Activated T-helper 17 cell treated with anti-CD3 and anti-CD28 coated beads, Interleukin-2, amount 50 U/mL, for 72 hours (primary cell): Measurements from ENCODE around the gene DOK5. TPM values are rescaled to one million over a fixed set of nuclear protein-coding genes. Genes with fewer than 3 reads are reported as not detected.
"Not testable (repeated sequence)": the region's sequence is repeated elsewhere in the genome, so short reads cannot be mapped to it uniquely, and the experiment has no call there.

Source experiments
- ATAC-seq: fragments of 150-1000 bp; cut with Tn5 transposase; replicated peaks from 2 replicates; pipeline ENCODE4 v1.10.0; 2021; ENCODE audit warnings: mild to moderate bottlenecking, moderate library complexity
- H3K27ac Mint-ChIP-seq: one replicate; pipeline ENCODE4 v1.8.0; 2022; ENCODE audit warnings: mixed read lengths
- H3K27me3 Mint-ChIP-seq: one replicate; pipeline ENCODE4 v1.8.0; 2022; ENCODE audit warnings: mixed read lengths
- H3K36me3 Mint-ChIP-seq: one replicate; pipeline ENCODE4 v1.8.0; 2022; ENCODE audit warnings: low read depth, mild to moderate bottlenecking, mixed read lengths
- H3K4me1 Mint-ChIP-seq: one replicate; pipeline ENCODE4 v1.8.0; 2022; ENCODE audit warnings: mixed read lengths
- H3K4me3 Mint-ChIP-seq: one replicate; pipeline ENCODE4 v1.8.0; 2022; ENCODE audit warnings: mild to moderate bottlenecking, mixed read lengths
- H3K9me3 Mint-ChIP-seq: one replicate; pipeline ENCODE4 v1.8.0; 2022; ENCODE audit warnings: mixed read lengths
- total RNA-seq, 2 donors: library from RNA; stranded (reverse); gene quantifications; one replicate each; pipeline ENCODE4 v1.2.3, GENCODE V29; 2022

The DOK5 gene
- total RNA-seq, 2 donors from 2014 or later = 0.32 TPM

DNA sequence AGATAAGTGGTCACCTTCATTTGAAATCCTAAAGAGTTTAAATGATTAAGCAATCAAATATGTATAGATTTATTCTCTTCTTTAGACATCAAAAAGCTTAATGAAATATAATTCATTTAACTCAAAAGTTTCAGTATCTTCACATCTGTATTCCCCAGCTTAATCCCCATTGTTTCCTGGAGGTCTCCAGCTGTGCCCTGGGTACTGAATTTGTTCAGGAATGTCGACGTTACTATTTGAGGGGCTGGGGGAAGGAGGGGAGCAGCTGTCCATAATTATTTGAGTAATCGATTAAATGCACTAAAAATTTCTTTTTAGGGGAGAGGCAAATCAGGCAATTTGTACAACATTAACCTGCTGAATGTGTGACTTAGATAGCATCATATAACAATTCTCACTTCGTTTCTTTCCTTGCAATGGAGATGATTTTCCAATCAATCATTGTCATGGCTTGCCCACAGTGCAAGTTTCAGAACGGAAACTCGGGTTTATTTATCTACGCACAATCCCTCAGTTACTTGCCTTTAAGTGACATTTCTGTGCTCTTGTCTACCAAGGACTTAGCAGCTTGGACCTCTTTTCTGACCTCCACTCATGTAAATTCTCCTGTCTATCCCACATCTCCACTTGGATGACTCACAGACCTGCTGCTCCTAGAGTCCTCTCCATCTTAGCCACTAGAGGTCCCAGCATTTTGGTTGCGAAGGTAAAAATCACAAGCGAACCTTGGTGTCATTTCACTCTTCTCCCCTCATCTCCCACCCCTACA, 3.9 kb downstream of the DOK5 start:
- Mint-ChIP-seq H3K4me3 (no peak overlapping the region), H3K27me3 (peaks cover 46% of the 10 kb centered on the region), H3K27ac (no peak overlapping the region), H3K36me3 (no peaks in the 10 kb centered on the region), H3K9me3 (peaks cover 3% of the 10 kb centered on the region), H3K4me1 (no peaks in the 10 kb centered on the region)
- ATAC-seq = no peak

DNA sequence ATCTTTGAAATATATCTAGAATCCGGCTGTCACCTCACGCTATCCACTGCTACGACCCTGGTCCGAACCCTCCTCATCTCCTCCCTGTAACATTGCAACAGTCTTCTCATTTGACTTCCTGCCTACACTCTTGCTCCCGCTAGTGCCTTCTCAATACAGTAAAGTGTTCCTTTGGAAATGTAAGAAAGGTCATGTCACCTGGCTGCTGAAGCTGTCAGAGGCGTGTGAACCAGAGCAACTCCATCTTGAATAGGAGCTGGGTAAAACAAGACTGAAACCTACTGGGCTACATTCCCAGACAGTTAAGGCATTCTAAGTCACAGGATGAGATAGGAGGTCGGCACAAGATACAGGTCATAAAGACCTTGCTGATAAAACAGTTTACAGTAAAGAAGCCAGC, 4.5 kb downstream of the DOK5 start:
- not testable (repeated sequence) for H3K9me3 Mint-ChIP-seq, H3K4me3 Mint-ChIP-seq, H3K36me3 Mint-ChIP-seq, H3K27ac Mint-ChIP-seq, H3K4me1 Mint-ChIP-seq, ATAC-seq
- H3K27me3 Mint-ChIP-seq = peaks cover 40% of the 10 kb centered on the region

DNA sequence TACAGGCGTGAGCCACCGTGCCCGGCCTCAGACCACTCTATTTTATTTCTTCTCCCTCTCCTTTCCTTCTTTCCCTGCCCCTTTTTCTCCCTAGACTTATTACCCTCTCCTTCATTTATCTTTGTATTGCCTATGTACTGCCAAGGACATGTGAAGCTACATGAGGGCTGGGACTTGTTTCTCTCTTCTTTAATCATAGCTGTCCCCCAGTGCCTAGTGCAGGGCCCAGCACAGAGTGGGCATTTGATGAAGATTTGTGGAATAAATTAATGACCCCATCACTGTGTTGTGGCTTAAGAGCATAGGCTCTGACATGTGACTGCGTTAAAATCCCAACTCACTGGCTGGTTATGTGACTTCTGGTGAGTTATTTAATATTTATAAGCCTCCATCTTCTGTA, 6.0 kb downstream of the DOK5 start:
- no peak for ATAC-seq
- no peaks in the 10 kb centered on the region for H3K4me1 Mint-ChIP-seq
- no peaks in the 10 kb centered on the region for H3K36me3 Mint-ChIP-seq
- H3K4me3 Mint-ChIP-seq = no peak overlapping the region
- no peak overlapping the region for H3K27ac Mint-ChIP-seq
- H3K9me3 Mint-ChIP-seq = no peaks in the 10 kb centered on the region
- H3K27me3 Mint-ChIP-seq = peaks cover 33% of the 10 kb centered on the region

DNA sequence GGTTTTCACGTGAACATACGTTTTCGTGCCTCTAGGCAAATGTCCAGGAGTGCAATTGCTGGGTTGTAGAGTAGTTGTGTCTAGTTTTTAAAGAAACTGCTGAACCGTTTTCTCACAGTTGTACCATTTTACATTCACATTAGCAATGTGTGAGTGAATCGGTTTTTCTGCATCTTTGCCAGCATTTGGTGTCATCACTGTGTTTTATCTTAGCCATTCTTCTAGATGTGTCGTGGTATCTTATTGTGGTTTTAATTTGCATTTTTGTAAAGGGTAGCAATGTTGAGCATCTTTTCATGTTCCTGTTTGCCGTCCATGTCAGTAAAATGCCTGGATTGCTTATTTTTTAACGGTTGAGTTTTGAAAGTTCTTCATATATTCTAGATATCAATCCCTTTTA, 10.2 kb downstream of the DOK5 start:
- Mint-ChIP-seq H3K36me3 (no peaks in the 10 kb centered on the region), H3K27ac (no peak overlapping the region)

DNA sequence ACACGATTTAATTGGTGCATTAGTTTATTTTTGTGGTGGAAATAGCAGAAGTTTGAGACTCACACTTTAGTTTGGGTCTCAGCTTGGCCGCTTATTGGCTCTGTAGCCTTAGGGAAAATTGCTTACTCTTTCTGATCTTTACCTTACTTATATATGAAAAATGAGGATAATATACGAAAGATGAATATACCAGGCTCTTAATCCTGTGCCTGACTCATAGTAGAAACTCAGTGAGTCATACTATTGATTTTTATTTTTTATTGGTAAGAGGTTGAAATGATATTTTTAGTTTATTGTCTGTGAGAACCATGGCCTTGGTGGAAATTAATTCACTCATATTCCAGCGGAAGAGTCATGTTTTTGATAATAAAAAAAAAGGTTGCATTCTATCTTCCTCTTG, 11.2 kb downstream of the DOK5 start:
- no peak for ATAC-seq
- Mint-ChIP-seq H3K27me3 (peaks cover 5% of the 10 kb centered on the region), H3K36me3 (no peaks in the 10 kb centered on the region), H3K9me3 (peaks cover 5% of the 10 kb centered on the region), H3K4me3 (no peak overlapping the region), H3K27ac (no peak overlapping the region), H3K4me1 (no peaks in the 10 kb centered on the region)

More for the DNA sequence above, 10.2 kb downstream of the DOK5 start:
- ATAC-seq = no peak
- no peaks in the 10 kb centered on the region for H3K4me1 Mint-ChIP-seq
- no peaks in the 10 kb centered on the region for H3K9me3 Mint-ChIP-seq
- H3K4me3 Mint-ChIP-seq = no peak overlapping the region
- H3K27me3 Mint-ChIP-seq = peaks cover 7% of the 10 kb centered on the region

DNA sequence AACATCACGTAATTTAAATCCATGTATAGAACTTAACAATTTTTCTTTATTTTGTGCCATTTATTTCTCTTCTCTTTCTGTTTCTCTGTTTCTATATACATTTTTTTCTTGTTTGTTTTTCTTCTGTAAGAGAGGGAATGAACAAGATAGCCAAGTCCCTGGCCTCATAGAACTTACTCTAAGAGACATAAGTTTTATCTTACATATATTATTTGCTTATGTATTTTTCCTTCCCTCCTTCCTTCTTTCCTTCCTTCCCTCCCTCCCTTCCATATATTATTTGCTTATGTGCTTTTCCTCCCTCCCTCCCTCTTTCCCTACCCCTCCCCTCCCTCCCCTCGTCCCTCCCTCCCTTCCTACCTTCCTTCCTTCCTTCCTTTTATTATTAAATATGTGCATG, 13.0 kb downstream of the DOK5 start:
- Mint-ChIP-seq H3K4me1 (no peaks in the 10 kb centered on the region), H3K9me3 (peaks cover 5% of the 10 kb centered on the region), H3K27me3 (peaks cover 9% of the 10 kb centered on the region), H3K36me3 (no peaks in the 10 kb centered on the region), H3K27ac (no peak overlapping the region), H3K4me3 (no peak overlapping the region)
- no peak for ATAC-seq

DNA sequence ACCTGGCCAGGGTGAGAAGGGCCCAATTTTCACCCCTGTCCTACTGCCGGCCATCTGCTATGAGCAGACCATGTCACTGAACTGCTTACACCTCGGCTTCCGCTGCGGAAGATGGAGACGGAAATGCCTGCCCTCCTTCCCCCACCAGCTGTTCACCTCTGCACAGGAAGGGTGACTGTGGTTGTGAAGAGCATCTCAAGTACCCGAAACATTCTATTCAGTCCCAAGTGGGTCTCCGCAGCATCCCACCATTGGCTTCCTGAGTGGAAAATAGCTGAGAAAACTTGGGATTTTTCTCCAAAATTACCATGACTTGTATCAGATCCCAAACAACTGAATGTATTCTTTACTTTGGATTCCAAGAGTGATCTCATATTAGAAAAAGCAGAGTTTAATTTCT, 16.1 kb downstream of the DOK5 start:
- H3K36me3 Mint-ChIP-seq = no peaks in the 10 kb centered on the region
- ATAC-seq = no peak
- H3K27ac Mint-ChIP-seq = no peak overlapping the region
- peaks cover 9% of the 10 kb centered on the region for H3K27me3 Mint-ChIP-seq
- no peak overlapping the region for H3K4me3 Mint-ChIP-seq
- peaks cover 5% of the 10 kb centered on the region for H3K9me3 Mint-ChIP-seq
- no peaks in the 10 kb centered on the region for H3K4me1 Mint-ChIP-seq

DNA sequence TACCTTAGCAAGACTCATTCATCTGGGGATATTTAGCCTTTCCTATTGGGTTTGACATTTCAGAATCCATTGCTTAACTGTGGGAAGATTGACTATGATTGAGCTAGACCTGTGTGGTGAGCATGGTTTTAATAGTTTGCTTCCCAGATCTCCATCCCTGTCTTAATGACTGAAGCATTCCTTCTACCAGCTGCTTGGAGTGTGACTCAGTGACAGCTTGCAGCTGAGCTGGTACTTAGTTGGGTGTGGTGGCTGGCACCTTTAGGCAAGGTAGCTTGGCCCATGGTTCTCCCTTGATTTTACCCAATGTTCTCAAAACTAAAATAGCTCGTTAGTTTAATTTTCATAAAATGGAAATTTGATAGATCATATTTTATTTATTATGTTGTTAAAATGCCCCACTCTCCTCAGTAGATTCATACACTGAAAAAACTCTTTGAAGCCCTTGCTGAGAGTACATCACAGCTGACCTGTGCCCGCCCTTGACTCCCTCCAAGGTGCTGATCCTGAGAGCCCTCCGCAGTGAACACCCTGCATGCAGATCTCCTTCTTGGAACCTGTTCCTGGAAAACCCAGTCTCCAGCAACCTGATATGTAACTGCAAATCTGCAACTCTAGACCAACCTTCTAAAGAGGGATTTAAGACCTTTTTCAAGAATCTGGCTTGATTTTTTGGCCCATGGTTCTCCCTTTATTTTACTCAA, 19.1 kb downstream of the DOK5 start:
- Mint-ChIP-seq H3K27me3 (peaks cover 9% of the 10 kb centered on the region), H3K27ac (no peak overlapping the region), H3K36me3 (no peaks in the 10 kb centered on the region), H3K4me3 (no peak overlapping the region), H3K4me1 (no peaks in the 10 kb centered on the region), H3K9me3 (peaks cover 5% of the 10 kb centered on the region)
- ATAC-seq = no peak

DNA sequence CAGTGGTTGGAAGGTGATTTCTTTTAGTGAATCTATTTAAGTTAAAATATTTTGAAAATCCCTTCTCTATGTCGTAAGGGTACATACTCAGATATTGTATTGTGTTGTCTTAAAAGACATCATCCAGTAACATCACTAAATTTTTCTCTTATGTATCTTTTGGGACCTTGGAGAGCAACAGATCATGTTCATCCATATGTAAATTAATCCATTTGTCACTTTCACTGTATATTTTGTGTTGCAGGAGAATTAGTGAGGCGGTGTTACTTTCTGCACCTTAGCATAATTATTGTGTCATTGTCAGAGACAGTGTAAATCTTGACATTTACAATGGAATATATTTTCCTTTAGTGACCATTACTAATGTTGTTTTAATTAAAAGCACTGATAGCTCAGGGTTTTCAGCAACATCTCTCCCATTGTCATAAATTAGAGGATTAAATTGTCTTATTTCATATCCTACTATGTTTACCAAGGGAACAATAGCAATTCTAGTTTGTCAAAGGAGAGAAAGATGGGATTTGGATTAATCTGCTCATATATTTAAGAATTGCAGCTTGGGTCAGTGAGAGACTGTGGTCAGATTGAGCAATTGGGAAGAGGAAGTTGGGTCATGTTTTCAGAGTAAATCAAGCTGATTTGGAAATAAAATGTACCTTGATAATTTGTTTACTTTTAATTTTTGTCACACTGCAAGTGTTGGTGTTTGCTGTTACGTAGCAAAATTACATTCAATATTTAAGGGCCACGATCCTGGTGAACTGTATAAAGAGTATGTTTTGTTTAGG, 22.7 kb downstream of the DOK5 start:
- Mint-ChIP-seq H3K36me3 (no peaks in the 10 kb centered on the region), H3K9me3 (no peaks in the 10 kb centered on the region), H3K27me3 (peaks cover 2% of the 10 kb centered on the region), H3K4me1 (no peaks in the 10 kb centered on the region), H3K27ac (no peak overlapping the region), H3K4me3 (no peak overlapping the region)
- ATAC-seq = no peak

DNA sequence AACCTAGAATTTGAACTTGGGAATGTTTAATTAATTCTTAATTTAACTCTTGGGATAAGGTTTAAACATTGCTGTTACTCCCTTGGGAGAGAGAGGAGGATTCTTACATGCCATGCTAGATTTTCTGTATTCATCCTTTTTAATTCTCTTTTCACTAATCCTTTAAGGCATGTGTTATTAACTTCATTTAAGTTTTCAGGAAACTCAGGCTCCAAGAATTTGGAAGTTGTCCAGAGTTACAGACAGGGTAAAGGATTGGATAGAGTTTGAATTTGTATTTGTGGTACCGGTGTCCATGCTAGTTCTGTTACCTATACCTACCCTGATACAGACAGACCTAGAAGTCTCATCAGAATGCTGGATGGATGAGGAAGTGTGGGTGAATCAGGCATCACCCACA, 23.7 kb downstream of the DOK5 start:
- no peaks in the 10 kb centered on the region for H3K4me1 Mint-ChIP-seq
- H3K4me3 Mint-ChIP-seq = no peak overlapping the region
- H3K27ac Mint-ChIP-seq = no peak overlapping the region
- H3K36me3 Mint-ChIP-seq = no peaks in the 10 kb centered on the region
- no peaks in the 10 kb centered on the region for H3K9me3 Mint-ChIP-seq
- no peaks in the 10 kb centered on the region for H3K27me3 Mint-ChIP-seq
- ATAC-seq = no peak

DNA sequence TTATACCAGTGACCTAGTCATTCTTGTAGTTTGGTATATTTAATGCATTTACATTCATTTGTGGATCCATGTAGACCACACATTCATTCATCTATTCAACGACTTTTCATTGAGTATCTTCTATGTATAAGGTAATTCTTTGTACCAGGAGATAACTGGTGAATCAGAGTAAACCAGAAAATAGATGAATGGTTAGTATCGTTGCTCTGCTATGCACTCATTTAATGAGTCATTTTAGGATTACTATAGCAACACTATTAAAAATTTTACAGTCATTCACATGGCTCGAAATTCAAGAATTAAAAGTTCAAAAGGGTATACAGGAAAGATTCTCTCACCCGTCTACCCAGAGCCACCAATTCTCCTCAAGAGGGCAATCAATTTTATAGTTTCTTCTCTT, 26.8 kb downstream of the DOK5 start:
- Mint-ChIP-seq H3K4me3 (no peak overlapping the region), H3K27me3 (no peaks in the 10 kb centered on the region), H3K36me3 (no peaks in the 10 kb centered on the region), H3K4me1 (no peaks in the 10 kb centered on the region), H3K9me3 (no peaks in the 10 kb centered on the region), H3K27ac (no peak overlapping the region)
- ATAC-seq = no peak

DNA sequence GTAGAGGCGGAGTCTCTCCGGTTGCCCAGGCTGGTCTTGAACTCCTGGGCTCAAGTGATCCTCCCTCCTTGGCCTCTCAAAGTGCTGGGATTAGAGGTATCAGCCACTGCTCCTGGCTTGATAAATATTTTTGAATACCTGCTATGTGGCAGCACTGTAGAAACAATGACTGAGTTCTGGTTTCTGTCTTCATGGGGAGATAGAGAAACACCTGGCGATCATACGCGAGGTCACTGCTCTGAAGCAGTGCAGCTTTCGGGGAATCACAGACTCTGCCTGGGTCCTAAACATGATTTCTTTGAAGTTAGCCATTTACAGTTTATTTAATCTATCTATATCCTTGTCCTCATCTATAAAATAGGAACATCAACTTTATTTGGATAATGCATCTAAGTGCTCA, 31.2 kb downstream of the DOK5 start:
- Mint-ChIP-seq H3K4me1 (no peaks in the 10 kb centered on the region), H3K9me3 (no peaks in the 10 kb centered on the region), H3K27me3 (no peaks in the 10 kb centered on the region), H3K27ac (no peak overlapping the region), H3K4me3 (no peak overlapping the region), H3K36me3 (no peaks in the 10 kb centered on the region)
- ATAC-seq = no peak

DNA sequence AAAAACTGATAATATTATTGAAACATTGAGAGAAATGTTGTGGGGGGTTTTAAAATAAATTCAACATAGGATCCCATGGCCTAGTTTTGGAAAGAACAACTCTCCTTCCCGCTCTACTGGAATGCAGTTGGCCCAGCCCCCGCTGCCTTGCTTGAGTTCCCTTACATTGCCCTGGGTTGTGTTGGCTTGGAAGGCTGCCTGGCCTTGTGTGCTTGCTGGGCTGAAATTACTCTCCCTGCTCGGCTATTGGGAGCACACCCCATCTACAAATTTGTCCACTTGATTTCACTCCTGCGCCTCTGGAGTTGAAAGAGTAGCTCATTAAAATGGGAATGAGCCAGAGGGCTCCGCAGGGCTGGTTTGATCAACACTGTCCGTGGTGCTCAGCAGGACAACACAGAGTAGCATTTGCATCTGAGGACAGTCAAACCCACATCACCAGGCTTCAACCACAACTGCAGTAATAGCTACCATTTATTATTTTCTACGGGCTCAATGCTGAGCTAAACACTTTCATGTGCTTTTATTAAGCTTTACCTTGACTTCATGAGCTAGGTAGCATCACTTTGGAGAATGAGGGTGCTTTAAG, 35.2 kb downstream of the DOK5 start:
- Mint-ChIP-seq H3K36me3 (no peaks in the 10 kb centered on the region), H3K4me1 (no peaks in the 10 kb centered on the region), H3K4me3 (no peak overlapping the region), H3K9me3 (no peaks in the 10 kb centered on the region), H3K27me3 (no peaks in the 10 kb centered on the region), H3K27ac (no peak overlapping the region)
- no peak for ATAC-seq

DNA sequence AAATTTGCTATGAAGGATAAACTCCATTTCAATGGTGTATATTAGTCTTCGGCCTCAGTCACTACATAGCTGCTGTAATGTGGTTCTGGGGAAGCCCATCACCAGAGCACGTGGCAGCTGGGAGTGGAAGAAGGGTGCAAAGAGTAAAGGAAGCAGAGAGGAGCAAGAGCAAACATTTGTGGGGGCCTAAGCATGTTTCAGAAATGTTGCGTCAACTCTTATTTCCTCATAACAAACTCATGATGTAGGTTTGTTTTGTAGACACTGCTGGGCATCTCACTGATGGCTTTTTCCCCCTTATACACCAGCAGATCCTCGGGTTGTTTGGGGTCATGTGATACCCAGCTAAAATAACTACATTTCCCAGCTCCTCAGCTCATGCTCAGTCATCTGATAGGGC, 37.3 kb downstream of the DOK5 start:
- H3K4me3 Mint-ChIP-seq = no peak overlapping the region
- no peak overlapping the region for H3K27ac Mint-ChIP-seq
- no peaks in the 10 kb centered on the region for H3K4me1 Mint-ChIP-seq
- H3K36me3 Mint-ChIP-seq = no peaks in the 10 kb centered on the region
- no peaks in the 10 kb centered on the region for H3K27me3 Mint-ChIP-seq
- no peak for ATAC-seq
- H3K9me3 Mint-ChIP-seq = no peaks in the 10 kb centered on the region
